Globus pallidus (tissue), 1 donor: ENCODE data around the gene XPC.

Experiments used
- DNase-seq: peaks from one replicate; pipeline ENCODE4 v3.0.0-alpha.2; 2015; ENCODE audit warnings: low spot score

Gene XPC

GRCh38 chr3:14147617-14148016 is 30.8 kb downstream of the XPC start:
- no peak for DNase-seq

GRCh38 chr3:14147066-14147435 is 31.4 kb downstream of the XPC start:
- DNase-seq, result no peak

DNA sequence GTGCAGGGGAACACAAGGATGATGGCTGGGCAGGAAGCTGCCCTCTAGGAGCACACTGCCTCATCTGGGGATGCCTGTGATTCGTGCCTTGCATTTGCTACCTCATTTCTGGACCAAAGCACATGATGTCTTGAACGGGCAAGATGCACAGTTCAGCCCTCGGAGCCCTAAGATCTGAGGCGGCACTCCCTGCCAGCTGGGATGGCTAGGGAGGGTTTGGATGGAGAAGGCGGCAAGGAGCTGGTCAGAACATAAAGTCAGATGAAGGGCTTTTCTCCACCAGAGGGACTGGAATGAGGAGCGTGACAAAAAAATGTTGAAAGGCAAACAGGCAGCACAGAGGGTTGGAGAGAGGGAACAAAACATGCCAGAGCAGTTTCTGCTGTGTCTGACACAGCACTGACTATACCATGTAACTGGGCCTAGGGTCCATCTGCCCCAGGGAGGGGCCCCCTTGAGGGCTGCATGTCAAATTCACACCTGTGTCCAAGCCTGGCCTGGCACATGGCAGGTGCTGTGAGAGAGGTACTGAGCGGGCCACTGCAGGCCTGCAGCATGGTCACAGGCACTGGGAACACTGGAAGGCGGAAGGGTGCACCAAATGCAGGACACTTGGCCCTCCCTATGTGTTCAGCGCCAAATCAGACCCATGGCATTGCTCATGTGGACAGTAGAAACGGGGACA is 31.9 kb downstream of the XPC start:
- DNase-seq, result no peak

GRCh38 chr3:14145670-14146380 is 32.6 kb downstream of the XPC start:
- DNase-seq, result no peak

DNA sequence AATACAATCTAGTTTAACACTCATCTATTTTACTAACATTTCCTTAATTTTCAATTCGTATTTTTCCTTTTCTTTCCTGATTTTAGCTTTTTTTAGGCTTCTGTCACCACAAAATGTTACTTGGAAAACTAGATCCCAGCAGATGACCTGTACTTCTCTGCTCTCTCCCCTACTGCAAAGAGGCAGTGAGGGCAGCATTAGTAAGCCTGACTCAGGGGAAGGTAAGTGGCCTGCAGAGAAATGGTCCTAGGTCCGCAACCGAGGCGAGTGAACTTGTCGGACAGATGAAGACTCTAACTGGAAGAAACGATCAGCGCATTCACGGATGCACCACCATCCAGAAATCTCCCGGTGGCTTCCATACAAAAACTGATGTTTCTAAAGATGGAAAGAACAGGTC is 33.2 kb downstream of the XPC start:
- DNase-seq, result no peak

DNA sequence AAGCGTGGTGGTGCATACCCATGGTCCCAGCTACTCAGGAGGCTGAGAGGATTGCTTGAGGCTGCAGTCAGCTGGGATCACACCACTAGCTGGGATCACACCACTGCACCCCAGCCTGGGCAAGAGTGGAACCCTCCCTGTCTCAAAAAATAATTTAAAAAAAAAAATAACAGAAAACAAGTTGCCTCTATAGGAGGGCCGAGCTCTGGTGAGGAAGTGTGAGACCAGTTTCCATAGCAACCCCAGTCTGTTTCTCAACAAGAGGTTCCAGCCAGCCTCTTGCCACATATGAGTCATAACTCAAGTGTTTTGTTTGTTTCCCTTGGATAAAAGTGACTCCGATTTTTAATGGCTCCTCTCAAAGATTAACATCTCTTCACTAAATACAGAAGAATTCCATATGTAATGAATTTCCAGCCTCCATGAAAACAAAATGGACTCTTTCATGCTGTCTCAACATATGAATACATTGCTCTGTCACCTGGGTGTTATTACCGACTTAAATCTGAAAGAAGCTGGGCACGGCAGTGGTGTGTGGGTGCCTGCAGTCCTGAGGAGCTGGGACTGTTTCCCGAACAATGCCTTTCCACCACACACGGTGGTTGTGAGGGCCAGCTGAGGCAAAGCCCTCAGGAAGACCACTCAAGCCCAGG is 33.9 kb downstream of the XPC start:
- DNase-seq, result peak; percentile 61

DNA sequence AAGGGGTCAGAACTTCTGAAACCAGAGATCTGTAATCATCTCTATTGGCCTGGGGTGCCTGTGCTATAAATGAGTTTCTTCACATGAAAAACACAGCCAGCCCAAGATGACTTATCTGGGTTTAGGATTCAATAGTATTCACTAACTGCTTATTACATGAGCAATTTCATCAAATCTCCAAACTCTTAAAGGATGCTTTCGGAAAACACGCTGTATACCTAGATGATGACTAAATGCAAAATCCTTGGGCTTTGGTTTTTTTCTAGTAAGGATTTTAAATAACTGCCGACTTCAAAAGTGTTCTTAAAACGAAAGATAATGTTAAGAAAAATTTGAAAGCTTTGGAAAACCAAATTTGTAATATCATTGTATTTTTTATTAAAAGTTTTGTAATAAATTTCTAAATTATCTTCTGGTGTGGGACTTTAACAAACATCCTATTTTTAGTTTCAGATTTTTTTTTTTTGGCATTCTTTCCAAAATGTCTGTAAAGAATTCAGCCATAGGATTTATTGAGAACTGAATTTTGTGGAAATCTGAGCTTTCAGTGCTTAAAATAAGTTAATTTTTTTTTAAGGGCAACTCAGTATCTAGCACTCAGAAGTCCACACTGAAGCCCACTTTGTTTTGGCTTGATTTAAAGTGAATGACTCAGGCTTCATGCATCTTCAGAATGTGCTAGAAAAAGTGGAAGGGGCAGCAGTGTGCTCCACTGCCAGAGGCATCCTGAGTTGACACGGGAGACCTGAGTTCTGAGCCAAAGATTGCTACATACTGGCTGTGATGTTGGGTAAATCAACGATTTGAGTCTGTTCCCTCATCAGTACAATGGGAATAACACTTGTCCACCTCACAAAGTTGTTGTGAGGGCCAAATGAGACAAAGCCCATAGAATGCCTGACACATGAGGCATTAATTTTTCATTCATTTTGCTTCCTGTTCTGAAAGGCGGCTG is 34.9 kb downstream of the XPC start:
- no peak for DNase-seq

- DNase-seq, result no peak
Observed at GRCh38 chr3:14142567-14143270, 35.7 kb downstream of the XPC start.

DNA sequence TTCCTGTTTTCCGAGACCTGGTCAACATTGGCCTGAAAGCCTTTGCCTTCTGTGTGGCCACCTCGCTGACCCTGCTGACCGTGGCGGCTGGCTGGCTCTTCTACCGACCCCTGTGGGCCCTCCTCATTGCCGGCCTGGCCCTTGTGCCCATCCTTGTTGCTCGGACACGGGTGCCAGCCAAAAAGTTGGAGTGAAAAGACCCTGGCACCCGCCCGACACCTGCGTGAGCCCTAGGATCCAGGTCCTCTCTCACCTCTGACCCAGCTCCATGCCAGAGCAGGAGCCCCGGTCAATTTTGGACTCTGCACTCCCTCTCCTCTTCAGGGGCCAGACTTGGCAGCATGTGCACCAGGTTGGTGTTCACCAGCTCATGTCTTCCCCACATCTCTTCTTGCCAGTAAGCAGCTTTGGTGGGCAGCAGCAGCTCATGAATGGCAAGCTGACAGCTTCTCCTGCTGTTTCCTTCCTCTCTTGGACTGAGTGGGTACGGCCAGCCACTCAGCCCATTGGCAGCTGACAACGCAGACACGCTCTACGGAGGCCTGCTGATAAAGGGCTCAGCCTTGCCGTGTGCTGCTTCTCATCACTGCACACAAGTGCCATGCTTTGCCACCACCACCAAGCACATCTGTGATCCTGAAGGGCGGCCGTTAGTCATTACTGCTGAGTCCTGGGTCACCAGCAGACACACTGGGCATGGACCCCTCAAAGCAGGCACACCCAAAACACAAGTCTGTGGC is 36.6 kb downstream of the XPC start:
- DNase-seq, result no peak

- DNase-seq, result no peak
Observed at GRCh38 chr3:14141144-14141543, 37.3 kb downstream of the XPC start.

GRCh38 chr3:14140668-14141067 is 37.7 kb downstream of the XPC start:
- DNase-seq, result no peak

GRCh38 chr3:14139771-14140170 is 38.6 kb downstream of the XPC start:
- no peak for DNase-seq

DNA sequence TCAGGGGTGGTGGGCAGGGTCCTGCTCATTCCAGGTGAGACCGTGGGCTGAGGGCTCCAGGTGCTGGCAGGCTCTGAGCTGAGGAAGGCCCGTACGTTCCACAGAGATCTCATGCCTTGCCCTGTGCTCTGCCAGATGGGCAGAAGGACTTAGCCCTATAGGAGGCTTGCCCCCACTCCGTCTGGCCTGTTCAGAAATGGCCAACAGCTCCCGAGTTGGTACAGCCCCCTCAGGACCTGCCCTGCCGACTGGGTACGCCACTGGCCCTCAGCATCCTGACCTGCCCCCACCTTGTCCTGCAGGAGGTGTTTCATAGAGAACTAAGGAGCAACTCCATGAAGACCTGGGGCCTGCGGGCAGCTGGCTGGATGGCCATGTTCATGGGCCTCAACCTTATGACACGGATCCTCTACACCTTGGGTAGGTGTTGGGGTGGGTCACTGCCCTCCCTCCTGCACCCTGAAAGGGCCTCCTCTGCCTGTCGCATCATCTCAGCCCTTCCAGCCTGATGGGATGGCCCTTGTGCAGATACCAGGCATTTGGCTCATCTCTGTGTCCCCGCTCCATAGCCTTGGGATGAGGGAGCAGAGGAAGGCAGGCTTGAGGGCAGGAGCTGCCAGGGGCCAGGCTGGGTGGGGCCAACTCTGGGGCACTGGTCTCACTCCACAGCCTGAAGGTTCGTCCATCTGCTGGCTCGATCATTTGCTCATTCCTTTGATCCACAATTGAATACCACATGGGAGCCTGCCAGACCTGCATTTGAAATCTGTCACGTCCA is 39.3 kb downstream of the XPC start:
- DNase-seq, result no peak

DNA sequence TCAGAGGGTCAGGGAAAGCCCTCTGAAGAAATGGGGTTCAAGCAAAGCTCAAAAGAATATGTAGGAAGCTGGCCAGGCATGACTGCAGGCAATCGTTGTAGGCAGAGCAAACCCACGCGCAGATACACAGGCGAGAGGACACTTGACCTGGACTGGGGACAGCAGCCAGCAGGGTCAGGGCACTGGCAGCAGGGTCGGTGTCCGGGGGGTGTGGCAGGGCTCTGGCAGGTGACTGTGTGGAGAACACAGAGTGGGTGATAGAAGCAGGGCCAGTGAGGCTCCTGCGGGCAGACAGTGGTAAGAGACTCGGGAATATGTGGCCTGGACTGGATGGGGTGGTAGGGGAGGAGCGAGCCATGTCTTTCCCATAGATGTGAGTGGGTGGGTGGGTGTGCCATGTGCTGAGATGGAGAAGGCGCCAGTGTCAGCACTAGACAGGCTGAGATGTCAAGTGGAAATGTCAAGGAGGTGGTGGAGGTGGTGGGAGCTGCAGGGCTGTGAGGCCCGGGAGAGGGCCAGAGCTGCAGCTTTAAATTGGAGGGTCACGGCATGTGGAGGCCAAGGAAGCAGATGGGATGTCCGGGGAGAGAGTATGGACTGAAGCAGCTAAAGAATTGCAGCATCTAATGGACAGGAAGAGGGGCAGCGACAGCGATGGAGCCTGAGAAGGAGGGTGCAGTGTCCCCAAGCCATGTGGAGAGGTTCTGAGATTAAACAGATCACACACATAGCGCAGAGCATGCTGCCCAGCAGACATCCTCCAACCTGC is 40.1 kb downstream of the XPC start:
- DNase-seq, result no peak

DNA sequence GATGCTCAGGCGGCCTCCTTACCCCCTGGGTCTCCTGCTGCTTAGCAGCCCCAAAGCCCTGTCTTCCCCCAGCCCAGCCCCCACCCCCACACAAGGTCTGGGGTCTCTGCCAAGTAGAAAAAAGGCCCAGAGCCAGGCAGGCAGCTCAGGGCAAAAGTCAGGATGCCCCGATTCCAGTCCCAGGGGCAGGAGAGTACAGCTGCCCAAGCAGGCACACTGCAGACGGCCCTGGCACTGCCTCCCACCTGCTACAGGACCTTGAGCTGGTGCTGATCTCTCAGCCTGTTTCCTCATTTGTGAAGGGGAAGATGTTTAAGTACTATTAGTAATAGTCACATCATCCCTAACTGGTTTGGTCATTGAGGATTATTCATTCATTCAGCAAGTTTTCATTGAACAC is 41.0 kb downstream of the XPC start:
- no peak for DNase-seq

- DNase-seq, result no peak
Observed at GRCh38 chr3:14137004-14137403, 41.4 kb downstream of the XPC start.

DNA sequence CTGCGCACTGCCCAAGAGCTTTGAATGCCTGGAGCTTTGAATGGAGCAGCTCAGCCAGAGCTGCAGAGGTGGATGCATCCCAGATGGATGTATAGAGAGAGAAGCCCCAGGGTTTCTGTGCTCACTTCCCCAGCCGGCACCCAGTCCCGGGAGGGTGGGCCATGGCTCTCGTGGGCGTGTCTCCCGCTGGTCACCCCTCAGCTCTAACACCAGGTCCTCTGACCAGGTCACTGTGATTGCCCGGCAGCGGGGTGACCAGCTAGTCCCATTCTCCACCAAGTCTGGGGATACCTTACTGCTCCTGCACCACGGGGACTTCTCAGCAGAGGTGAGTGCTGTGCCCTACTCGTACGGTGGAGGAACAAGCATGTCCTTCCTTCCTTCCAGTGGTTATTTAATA is 42.8 kb downstream of the XPC start:
- DNase-seq, result no peak

- DNase-seq, result no peak
Observed at GRCh38 chr3:14134291-14134690, 44.1 kb downstream of the XPC start.

DNA sequence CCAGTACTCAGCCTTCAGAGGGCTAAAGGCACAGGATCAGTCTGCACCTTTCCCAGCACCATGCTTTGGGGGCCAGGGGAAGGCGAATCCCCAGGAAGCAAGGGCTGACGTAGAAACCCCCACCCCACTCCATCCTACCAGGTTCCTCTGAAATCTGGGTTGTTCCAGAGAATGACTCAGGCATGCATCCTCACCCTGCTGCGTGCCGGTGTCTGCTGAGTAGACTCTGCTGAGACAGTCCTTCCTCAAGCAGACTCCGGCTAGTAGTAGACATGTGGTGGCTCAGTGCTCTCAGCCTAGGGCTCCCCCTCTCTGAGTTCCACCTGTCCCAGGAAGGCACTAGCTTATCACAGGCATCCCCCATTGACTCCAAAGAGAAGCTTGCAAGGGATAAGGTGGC is 44.5 kb downstream of the XPC start:
- DNase-seq, result no peak
